Right renal cortex interstitium (tissue), 3 donors: ENCODE data around the gene RBL2. TPM values are rescaled to one million over a fixed set of nuclear protein-coding genes. Genes with fewer than 3 reads are reported as not detected.
"Not testable (repeated sequence)": the region's sequence is repeated elsewhere in the genome, so short reads cannot be mapped to it uniquely, and the experiment has no call there.

Source experiments
- DNase-seq, 3 donors: peaks; one replicate each; pipeline ENCODE4 v3.0.0-alpha.2; 2013; ENCODE audit warnings: low read depth in 3 of 3, low spot score in 2 of 3
- polyA plus RNA-seq, 3 donors: library from polyadenylated mRNA; unstranded; fragments of 120-200 nt; gene quantifications; one replicate each; pipeline ENCODE4 v1.2.1, GENCODE V29; 2013; ENCODE audit not compliant: insufficient read length in 3 of 3

RBL2 gene
- polyA plus RNA-seq, 3 donors, result 69.1 to 94.5 (median 75.5) TPM

- DNase-seq, result no peak
Observed at GRCh38 chr16:53530046-53530445, 95.8 kb downstream of the RBL2 start.

GRCh38 chr16:53530741-53531140 is 96.5 kb downstream of the RBL2 start:
- DNase-seq, result no peak

GRCh38 chr16:53534206-53534605 is 99.9 kb downstream of the RBL2 start:
- DNase-seq, result no peak

DNA sequence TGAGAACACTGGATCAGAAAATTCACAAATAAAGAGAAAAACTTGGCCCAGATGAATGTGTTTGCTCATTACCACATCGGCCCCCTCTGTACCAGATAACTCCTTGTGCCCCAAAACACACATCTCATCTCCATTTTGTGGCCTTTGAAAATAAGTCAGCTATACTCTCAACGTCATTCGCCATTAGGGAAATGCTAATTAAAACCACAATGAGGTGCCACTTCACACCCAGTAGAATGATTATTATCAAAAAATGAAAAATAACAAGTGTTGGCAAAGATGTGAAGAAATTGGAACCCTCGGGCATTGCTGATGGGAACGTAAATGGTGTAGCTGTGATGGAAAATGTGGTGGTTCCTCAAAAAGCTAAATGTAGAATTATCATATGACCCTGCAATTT is 103.4 kb downstream of the RBL2 start:
- DNase-seq, result no peak

GRCh38 chr16:53539346-53539745 is 105.1 kb downstream of the RBL2 start:
- DNase-seq, result not testable (repeated sequence)

GRCh38 chr16:53539759-53540718 is 105.8 kb downstream of the RBL2 start:
- DNase-seq, result not testable (repeated sequence)

Other genes with a start within 250 kb of the RBL2 start
- 10 to 100 TPM; 44.4 to 54.4 (median 47.3) TPM for gene AKTIP, start 68.7 kb downstream of the RBL2 start, polyA plus RNA-seq